ENCODE results near the gene METTL27.

DNA sequence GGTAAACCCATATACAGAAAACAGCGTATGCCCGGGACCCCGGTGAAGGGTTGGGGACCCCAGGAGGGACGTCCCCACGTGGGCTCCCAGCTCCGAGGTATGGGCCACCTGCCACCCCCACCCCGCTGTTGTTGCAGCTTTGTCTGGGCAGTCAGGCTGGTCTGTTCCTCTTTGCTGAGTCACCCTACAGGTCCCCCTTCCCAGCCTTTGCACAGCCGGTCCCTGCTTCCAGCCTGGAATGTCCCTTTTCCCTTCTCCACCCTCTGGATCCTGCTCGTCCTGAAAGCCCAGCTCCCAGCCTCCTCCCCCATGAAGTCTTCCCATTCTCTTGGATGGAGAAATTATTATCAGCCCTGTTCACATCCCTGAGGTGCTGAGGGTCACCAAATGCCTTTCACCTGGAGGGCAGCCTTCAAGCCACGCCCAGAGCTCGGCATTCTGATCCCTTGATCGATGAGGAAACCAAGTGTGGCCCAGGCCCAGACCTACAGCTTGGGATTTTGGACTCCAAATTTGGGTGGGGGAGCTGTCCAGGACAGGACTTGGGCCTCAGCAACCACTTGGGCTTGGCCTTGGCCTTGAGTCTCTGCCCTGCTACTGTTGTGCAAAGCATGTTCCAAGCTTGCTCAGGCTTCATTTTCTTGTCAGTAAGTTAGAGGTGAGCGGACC, 8.9 kb downstream of the METTL27 start:
- TF ChIP-seq, protein P1, sequence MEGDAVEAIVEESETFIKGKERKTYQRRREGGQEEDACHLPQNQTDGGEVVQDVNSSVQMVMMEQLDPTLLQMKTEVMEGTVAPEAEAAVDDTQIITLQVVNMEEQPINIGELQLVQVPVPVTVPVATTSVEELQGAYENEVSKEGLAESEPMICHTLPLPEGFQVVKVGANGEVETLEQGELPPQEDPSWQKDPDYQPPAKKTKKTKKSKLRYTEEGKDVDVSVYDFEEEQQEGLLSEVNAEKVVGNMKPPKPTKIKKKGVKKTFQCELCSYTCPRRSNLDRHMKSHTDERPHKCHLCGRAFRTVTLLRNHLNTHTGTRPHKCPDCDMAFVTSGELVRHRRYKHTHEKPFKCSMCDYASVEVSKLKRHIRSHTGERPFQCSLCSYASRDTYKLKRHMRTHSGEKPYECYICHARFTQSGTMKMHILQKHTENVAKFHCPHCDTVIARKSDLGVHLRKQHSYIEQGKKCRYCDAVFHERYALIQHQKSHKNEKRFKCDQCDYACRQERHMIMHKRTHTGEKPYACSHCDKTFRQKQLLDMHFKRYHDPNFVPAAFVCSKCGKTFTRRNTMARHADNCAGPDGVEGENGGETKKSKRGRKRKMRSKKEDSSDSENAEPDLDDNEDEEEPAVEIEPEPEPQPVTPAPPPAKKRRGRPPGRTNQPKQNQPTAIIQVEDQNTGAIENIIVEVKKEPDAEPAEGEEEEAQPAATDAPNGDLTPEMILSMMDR (IDR thresholded peaks at IDR 0.05; ENCODE audit: insufficient read depth, low read length, poor library complexity, severe bottlenecking), result no peak
- no peak for TF ChIP-seq EZH2phosphoT487 (conservative IDR thresholded peaks at IDR 0.05; ENCODE audit: low read length)

Data from SU-DHL-6 (cell line).